ENCODE measurements around the gene IL10.

DNA sequence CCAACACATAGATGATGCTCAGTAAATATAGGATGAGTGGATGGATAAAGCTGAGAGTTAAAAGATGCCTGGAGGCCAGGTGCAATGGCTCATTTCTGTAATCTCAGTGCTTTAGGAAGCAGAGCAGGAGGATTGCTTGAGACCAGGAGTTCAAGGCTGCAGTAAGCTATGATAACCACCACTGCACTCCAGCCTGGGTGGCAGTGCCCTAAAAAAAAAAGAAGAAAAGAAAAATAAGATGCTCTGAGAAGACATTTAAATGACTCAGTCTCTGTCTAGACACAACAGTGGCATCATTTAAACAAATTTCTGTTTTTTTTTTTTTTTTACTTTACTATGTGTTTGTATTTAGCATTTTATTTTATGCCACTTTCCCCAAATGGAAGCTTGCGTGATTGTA lies 27.0 kb downstream of the IL10 start:
- TF ChIP-seq POLR2AphosphoS5 (IDR thresholded peaks at IDR 0.05), result no peak
- TF ChIP-seq, protein P1, sequence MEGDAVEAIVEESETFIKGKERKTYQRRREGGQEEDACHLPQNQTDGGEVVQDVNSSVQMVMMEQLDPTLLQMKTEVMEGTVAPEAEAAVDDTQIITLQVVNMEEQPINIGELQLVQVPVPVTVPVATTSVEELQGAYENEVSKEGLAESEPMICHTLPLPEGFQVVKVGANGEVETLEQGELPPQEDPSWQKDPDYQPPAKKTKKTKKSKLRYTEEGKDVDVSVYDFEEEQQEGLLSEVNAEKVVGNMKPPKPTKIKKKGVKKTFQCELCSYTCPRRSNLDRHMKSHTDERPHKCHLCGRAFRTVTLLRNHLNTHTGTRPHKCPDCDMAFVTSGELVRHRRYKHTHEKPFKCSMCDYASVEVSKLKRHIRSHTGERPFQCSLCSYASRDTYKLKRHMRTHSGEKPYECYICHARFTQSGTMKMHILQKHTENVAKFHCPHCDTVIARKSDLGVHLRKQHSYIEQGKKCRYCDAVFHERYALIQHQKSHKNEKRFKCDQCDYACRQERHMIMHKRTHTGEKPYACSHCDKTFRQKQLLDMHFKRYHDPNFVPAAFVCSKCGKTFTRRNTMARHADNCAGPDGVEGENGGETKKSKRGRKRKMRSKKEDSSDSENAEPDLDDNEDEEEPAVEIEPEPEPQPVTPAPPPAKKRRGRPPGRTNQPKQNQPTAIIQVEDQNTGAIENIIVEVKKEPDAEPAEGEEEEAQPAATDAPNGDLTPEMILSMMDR (IDR thresholded peaks at IDR 0.05), result no peak
- TF ChIP-seq POLR2A (IDR thresholded peaks at IDR 0.05), result no peak
- no peak for TF ChIP-seq EP300 (IDR thresholded peaks at IDR 0.05)

Measured in sigmoid colon (tissue), 4 donors.